K562 treated with DMSO at 1 percent for 48 hours (cell line): Measurements from ENCODE around the gene ZNF737. TPM values are rescaled to one million over a fixed set of nuclear protein-coding genes. Genes with fewer than 3 reads are reported as not detected.

Source experiments
- total RNA-seq: library from RNA; unstranded; fragments of 300-600 nt; gene quantifications from 2 replicates; pipeline ENCODE4 v1.2.3, GENCODE V29; 2022; ENCODE audit warnings: low replicate concordance; ENCODE audit errors: extremely low read depth

The ZNF737 gene
- not detected in 2 replicates for total RNA-seq

DNA sequence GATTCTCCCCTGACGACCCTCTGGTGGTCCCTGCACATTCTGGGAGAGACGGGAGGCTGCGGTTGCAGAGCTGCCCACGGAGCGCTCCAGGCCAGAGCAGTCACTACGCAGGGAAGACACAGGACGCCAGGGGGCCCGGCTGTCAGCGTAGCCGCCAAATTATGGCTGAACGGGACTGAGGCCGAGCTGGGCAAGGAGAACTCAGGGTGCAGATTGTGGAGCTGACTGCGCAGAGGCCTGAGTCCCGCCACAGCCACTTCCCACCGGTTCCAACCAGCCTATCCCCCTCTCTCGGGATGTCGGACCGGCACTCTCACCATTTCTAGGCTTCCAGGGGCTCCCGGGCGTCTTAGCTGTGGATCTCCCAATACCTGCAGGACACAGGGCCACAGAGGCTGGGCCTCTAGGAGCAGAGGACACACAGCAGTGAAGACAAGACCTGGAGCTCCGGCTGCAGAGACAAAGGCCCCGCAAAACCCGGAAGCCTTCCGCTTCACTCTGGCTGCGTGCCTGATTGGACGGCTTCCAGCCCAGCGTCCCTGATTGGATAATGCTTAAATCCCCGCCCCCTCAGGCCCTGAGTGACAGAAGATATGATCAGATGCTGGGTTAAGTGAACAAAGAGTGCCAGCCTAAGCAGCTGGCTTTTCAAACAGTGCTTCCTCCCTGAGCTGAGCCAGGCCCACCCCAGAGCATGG, at the start of gene ZNF737:
Gene ZNF737, minus strand, starts transcription at position 461 of the 698 bp plus-strand sequence. Its CDS starts 141 bp downstream, at position 320.

Other genes starting within 250 kb of the ZNF737 start
- gene ZNF626, start 95.8 kb upstream of the ZNF737 start, total RNA-seq, result not detected in 2 replicates
- gene ZNF66, start 210.5 kb upstream of the ZNF737 start, total RNA-seq, result not detected in 2 replicates